ENCODE measurements around the gene RAD17. TPM values are rescaled to one million over a fixed set of nuclear protein-coding genes. Genes with fewer than 3 reads are reported as not detected.

RAD17 gene
- 10 to 100 TPM; 11.1 to 42.5 (median 30.3) TPM for total RNA-seq
- polyA plus RNA-seq, result 10 to 100 TPM in 2 of 3 donors, 1 to 10 TPM in 1; 9.4 to 13.1 (median 11.5) TPM
- long read RNA-seq, donor 1, partial matches to known transcripts, result 0 of 1 reads
- long read RNA-seq, donor 1, other reads (novel, unspliced or antisense), result 0 of 1 reads
- long read RNA-seq, donor 2, partial matches to known transcripts, result 0 of 5 reads
- long read RNA-seq, donor 2, other reads (novel, unspliced or antisense), result 0 of 5 reads
- long read RNA-seq, donor 3, result 0 reads
- long read RNA-seq, donor 4, result 0 reads
- long read RNA-seq, donor 5, result 0 reads
- long read RNA-seq, donor 6, partial matches to known transcripts, result 0 of 7 reads
- long read RNA-seq, donor 6, other reads (novel, unspliced or antisense), result 0 of 7 reads
- long read RNA-seq, donor 7, partial matches to known transcripts, result 0 of 3 reads
- long read RNA-seq, donor 7, other reads (novel, unspliced or antisense), result 0 of 3 reads
- long read RNA-seq, donor 8, result 0 reads
- long read RNA-seq, donor 9, partial matches to known transcripts, result 0 of 1 reads
- long read RNA-seq, donor 9, other reads (novel, unspliced or antisense), result 0 of 1 reads
- long read RNA-seq, donor 10, partial matches to known transcripts, result 0 of 1 reads
- long read RNA-seq, donor 10, other reads (novel, unspliced or antisense), result 0 of 1 reads

- 0 to 1% (median 0%) methylated on average over 25 to 66 of the region's 66 CpGs for WGBS, 5 donors
These were observed at the start of gene RAD17, which contains the start of the genes AK6 and TAF9 for GRCh38 chr5:69369340-69370121. TSS of gene RAD17 (plus strand) at chr5:69369818. CDS start at chr5:69372209, 2,391 bp downstream. TSS of gene AK6 (minus strand) at chr5:69369520. CDS start at chr5:69369490, 30 bp downstream. TSS of gene TAF9 (minus strand) at chr5:69369520. CDS start at chr5:69365737, 3,783 bp downstream.

GRCh38 chr5:69326365-69326764 is 43.3 kb upstream of the RAD17 start:
- no peak overlapping the region for H3K4me3 ChIP-seq
- H3K4me1 ChIP-seq, result peaks cover 0 to 21% (median 3%) of the 10 kb centered on the region in 4 donors
- no peaks in the 10 kb centered on the region for H3K9me3 ChIP-seq
- peak in 1 of 2 donors; percentile 34 for DNase-seq
- no peak for TF ChIP-seq CTCF (IDR thresholded peaks at IDR 0.05)
- TF ChIP-seq POLR2AphosphoS5 (IDR thresholded peaks at IDR 0.05), result no peak
- TF ChIP-seq POLR2A (IDR thresholded peaks at IDR 0.05), result no peak
- WGBS, 5 donors, result 75 to 92% (median 86%) methylated on average over 1 of the region's 1 CpG
- intact Hi-C loops (cut with DNase I; ENCODE audit: low total_unique reads), result no loop called here
- no peak overlapping the region for H3K27ac ChIP-seq
- no peaks in the 10 kb centered on the region for H3K36me3 ChIP-seq
- H3K27me3 ChIP-seq, result no peaks in the 10 kb centered on the region

More at GRCh38 chr5:69369340-69370121, at the start of gene RAD17, which contains the start of the genes AK6 and TAF9:
- H3K4me1 ChIP-seq, result peaks cover 10 to 53% (median 34%) of the 10 kb centered on the region in 4 donors
- no peaks in the 10 kb centered on the region for H3K27me3 ChIP-seq
- H3K4me3 ChIP-seq, result peak within 1 kb of the TSS; percentile 64 to 95 (median 76)
- H3K27ac ChIP-seq, result peak within 1 kb of the TSS; percentile 94 to 100 (median 95)
- intact Hi-C loops (cut with DNase I; ENCODE audit: low total_unique reads), result loop anchor here (10.0 kb wide), 1 partner anchor 275 kb away; the partner anchor contains the start of gene SLC30A5
- TF ChIP-seq POLR2A (IDR thresholded peaks at IDR 0.05) (peak in 1 of 4 donors; percentile 19), POLR2AphosphoS5 (IDR thresholded peaks at IDR 0.05) (peak; percentile 71 to 83 (median 81)), EP300 (IDR thresholded peaks at IDR 0.05) (no peak)
- H3K36me3 ChIP-seq, result peaks cover 8 to 32% (median 31%) of the 10 kb centered on the region in 4 donors
- H3K9me3 ChIP-seq, result no peaks in the 10 kb centered on the region
- peak; percentile 93 to 98 for DNase-seq

- no peak overlapping the region for H3K4me3 ChIP-seq
- H3K27ac ChIP-seq, result peak overlapping the region in 3 of 5 donors; percentile 18 to 64 (median 53)
- intact Hi-C loops (cut with DNase I; ENCODE audit: low total_unique reads), result no loop called here
- TF ChIP-seq EP300 (IDR thresholded peaks at IDR 0.05) (no peak), POLR2A (IDR thresholded peaks at IDR 0.05) (no peak), POLR2AphosphoS5 (IDR thresholded peaks at IDR 0.05) (no peak), CTCF (IDR thresholded peaks at IDR 0.05) (no peak)
- no peaks in the 10 kb centered on the region for H3K9me3 ChIP-seq
- WGBS, 5 donors, result 47 to 72% (median 56%) methylated on average over 9 of the region's 9 CpGs
- peaks cover 10 to 52% (median 19%) of the 10 kb centered on the region in 4 donors for H3K4me1 ChIP-seq
- no peaks in the 10 kb centered on the region for H3K36me3 ChIP-seq
- peak in 1 of 2 donors; percentile 2 for DNase-seq
- H3K27me3 ChIP-seq, result no peaks in the 10 kb centered on the region
These were observed 39.6 kb upstream of the RAD17 start for GRCh38 chr5:69329905-69330489.

All from stomach (tissue), 19 donors.